ENCODE measurements around the gene BPNT1. TPM values are rescaled to one million over a fixed set of nuclear protein-coding genes. Genes with fewer than 3 reads are reported as not detected.
"Not testable (repeated sequence)": the region's sequence is repeated elsewhere in the genome, so short reads cannot be mapped to it uniquely, and the experiment has no call there.

BPNT1 gene
- total RNA-seq, 1 donor from 2014 or later: 17.6 TPM

- Histone ChIP-seq H3K4me3 (ENCODE audit: low read depth, low read length) (no peak overlapping the region), H3K36me3 (ENCODE audit: control insufficient read depth, insufficient read depth, low read length) (peaks cover 2% of the 10 kb centered on the region), H3K27me3 (ENCODE audit: control insufficient read depth, insufficient read depth, low read length) (no peaks in the 10 kb centered on the region)
- TF ChIP-seq CTCF (IDR thresholded peaks at IDR 0.05; ENCODE audit: insufficient read depth, low read length, severe bottlenecking): no peak
- FAIRE-seq: no peak
- DNase-seq (ENCODE audit: low read depth): no peak
Measured at GRCh38 chr1:220092694-220093093, 3.1 kb upstream of the BPNT1 start.

- not testable (repeated sequence) for FAIRE-seq; H3K36me3 ChIP-seq (ENCODE audit: control insufficient read depth, insufficient read depth, low read length); H3K27me3 ChIP-seq (ENCODE audit: control insufficient read depth, insufficient read depth, low read length); DNase-seq (ENCODE audit: low read depth); H3K4me3 ChIP-seq (ENCODE audit: low read depth, low read length)
Measured at GRCh38 chr1:220086261-220086686, 3.3 kb downstream of the BPNT1 start.

DNA sequence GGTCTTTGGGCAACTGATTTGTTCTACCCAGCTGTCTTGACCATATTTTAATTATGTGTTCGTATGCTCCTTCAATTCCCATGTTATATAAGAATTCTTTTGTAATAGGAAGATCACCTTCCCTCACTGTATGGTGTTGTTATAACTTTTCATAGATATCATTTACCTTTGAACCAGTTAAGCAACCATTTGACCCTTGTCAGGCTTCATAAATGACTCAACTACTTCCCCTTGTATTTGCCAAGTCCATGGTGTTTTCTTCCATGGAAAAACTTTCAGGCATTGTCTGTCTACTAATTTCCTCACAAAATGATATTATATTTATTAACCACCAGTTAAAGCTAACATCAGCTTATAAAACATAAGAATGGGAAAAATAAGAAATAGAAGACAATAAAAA, 5.1 kb downstream of the BPNT1 start:
- Histone ChIP-seq H3K36me3 (ENCODE audit: control insufficient read depth, insufficient read depth, low read length) (no peaks in the 10 kb centered on the region), H3K4me3 (ENCODE audit: low read depth, low read length) (no peak overlapping the region), H3K27me3 (ENCODE audit: control insufficient read depth, insufficient read depth, low read length) (no peaks in the 10 kb centered on the region)
- TF ChIP-seq CTCF (IDR thresholded peaks at IDR 0.05; ENCODE audit: insufficient read depth, low read length, severe bottlenecking): no peak
- DNase-seq (ENCODE audit: low read depth) (peak; percentile 25), FAIRE-seq (no peak)

GRCh38 chr1:220077887-220078286, 11.7 kb downstream of the BPNT1 start:
- no peak for FAIRE-seq
- TF ChIP-seq CTCF (IDR thresholded peaks at IDR 0.05; ENCODE audit: insufficient read depth, low read length, severe bottlenecking): no peak
- Histone ChIP-seq H3K27me3 (ENCODE audit: control insufficient read depth, insufficient read depth, low read length) (no peaks in the 10 kb centered on the region), H3K4me3 (ENCODE audit: low read depth, low read length) (no peak overlapping the region), H3K36me3 (ENCODE audit: control insufficient read depth, insufficient read depth, low read length) (no peaks in the 10 kb centered on the region)
- no peak for DNase-seq (ENCODE audit: low read depth)

GRCh38 chr1:220076861-220077762, 12.5 kb downstream of the BPNT1 start:
- Histone ChIP-seq H3K4me3 (ENCODE audit: low read depth, low read length) (no peak overlapping the region), H3K36me3 (ENCODE audit: control insufficient read depth, insufficient read depth, low read length) (peaks cover 1% of the 10 kb centered on the region), H3K27me3 (ENCODE audit: control insufficient read depth, insufficient read depth, low read length) (no peaks in the 10 kb centered on the region)
- no peak for FAIRE-seq
- DNase-seq (ENCODE audit: low read depth): peak; percentile 3
- no peak for TF ChIP-seq CTCF (IDR thresholded peaks at IDR 0.05; ENCODE audit: insufficient read depth, low read length, severe bottlenecking)

GRCh38 chr1:220067269-220068204, 22.1 kb downstream of the BPNT1 start:
- Histone ChIP-seq H3K4me3 (ENCODE audit: low read depth, low read length) (no peak overlapping the region), H3K36me3 (ENCODE audit: control insufficient read depth, insufficient read depth, low read length) (peaks cover 10% of the 10 kb centered on the region), H3K27me3 (ENCODE audit: control insufficient read depth, insufficient read depth, low read length) (no peaks in the 10 kb centered on the region)
- DNase-seq (ENCODE audit: low read depth) (peak; percentile 91), FAIRE-seq (no peak)
- TF ChIP-seq CTCF (IDR thresholded peaks at IDR 0.05; ENCODE audit: insufficient read depth, low read length, severe bottlenecking): no peak

All from bronchial epithelial cell (primary cell).